GM18511 (cell line): ENCODE measurements around the gene LRRC14B.

Experiments used
- ATAC-seq: cut with Tn5 transposase; IDR thresholded peaks from one replicate; pipeline ENCODE4 v1.9.1; 2021; ENCODE audit warnings: mild to moderate bottlenecking, moderate library complexity; ENCODE audit not compliant: unreplicated experiment

LRRC14B gene

DNA sequence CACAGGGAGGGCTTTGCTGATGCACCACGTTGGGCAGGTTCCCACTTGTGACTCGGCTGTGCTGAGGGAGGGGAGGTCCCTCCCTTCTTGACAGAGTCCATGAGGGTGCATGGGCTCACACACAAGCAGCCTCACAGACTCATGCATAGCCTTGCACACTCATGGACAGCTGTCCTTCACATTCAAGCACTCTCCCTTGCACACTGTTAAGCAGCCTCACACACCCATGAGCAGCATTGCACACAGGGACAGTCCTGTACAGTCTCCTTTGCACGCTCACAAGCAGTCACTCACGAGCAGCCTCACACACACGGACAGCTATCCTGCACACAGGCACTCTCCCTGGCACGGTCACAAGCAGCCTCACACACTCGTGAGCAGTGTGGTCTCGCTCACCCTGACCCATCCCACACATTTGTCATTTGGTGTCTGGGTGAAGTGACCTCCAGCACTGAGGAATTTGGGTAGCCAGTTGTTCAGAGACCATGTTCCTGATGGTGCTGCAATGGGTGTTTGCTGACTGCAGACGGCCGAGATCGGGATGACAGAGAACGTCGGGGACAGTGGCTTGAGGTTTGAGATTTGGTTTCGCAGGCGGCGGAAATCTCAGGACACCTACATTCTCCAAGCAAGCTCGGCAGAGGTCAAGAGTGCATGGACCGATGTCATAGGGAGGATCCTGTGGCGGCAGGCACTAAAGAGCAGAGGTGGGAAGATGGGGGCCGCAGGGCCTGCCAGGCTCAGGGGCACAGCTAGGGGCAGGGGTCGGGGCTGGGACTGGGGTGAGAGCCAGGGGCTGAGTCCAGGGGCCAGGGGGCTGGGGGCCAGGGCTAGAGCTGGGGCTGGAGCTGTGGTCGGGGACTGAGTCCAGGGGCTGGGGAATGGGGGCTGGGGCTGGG, 17.7 kb upstream of the LRRC14B start:
- no peak for ATAC-seq

DNA sequence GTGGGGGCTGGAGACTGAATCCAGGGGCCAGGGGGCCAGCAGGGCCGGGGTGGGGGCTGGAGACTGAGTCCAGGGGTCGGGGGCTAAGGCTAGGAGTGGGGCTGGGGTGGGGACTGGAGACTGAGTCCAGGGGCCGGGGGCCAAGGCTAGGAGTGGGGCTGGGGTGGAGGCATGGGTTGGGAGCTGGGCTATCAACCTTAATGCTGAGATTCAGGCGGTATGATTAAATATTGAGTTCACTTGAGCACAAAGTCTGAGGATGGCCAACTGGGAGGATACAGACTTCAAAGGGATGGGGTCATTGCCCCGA, 17.0 kb upstream of the LRRC14B start:
- ATAC-seq, result no peak

DNA sequence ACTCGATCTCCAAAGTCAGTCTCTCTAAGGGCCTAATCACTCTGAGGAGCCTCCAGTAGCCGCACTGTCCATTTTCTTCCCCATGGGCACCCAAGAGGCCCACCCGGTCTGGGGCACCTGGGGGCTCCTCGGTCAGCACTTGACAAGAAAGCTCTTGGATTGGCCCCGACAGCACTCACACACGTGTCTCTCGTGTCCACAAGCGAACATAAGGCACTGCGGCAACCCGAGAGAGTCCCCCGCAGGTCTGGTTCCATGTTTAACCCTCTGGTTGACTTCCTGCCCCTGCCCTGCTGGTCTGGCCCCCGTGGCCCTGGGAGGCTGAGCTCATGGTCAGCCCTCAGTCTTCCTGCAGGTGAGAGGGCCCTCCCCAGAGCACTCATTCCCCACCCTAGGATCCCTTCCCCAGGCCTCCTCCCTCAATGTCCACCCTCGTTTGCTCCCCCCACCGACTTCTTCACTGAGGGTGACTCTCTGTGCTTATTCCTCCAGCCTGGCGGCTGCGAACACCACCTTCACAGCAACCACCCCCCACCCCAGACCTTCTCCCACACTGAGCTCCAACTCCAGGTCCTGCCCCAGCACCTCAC, 16.3 kb upstream of the LRRC14B start:
- no peak for ATAC-seq

DNA sequence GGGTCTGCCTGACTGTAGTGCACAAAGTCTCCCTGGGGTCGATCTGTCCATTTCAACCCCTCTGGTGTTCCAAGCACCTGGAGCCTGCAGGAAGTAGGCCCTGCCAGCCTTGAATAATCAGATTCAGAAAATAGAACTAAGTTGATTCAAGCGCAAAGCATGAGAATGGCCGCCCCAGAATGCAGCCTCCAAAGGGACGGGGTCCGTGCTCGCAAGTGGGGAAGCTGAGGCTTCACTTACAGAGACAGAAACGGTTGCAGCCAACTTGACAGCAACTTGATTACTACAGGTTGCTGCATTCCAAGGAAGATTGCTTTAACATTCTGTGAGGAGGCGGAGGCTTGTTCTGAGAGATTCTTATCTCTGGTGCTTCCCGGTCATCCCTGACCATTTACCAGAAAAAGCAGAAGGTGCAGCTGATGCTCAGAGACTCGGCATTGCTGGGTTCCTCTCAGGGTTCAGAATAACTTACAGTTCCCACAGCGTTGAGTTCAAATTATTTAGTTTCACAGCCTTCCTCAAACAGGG, 14.9 kb upstream of the LRRC14B start:
- ATAC-seq, result no peak

DNA sequence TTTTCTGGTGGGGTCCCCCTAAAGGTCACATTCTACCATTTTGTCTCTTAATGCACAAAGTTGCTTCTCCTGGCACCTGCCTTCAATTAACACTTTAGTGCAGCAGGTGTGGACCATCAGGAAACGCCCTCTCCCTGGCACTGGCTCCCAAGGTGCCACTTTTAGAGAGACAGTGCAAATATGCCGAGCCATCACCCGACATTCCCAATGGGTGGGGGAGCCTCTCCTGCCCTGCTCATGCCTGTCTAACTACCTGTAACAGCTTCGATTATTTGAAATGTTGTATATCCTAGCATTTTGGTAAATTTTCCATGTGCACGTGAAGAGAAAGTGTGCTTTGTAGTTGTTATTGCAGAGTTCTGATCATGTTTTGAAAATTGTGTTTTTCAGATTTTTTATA, 13.2 kb upstream of the LRRC14B start:
- no peak for ATAC-seq

DNA sequence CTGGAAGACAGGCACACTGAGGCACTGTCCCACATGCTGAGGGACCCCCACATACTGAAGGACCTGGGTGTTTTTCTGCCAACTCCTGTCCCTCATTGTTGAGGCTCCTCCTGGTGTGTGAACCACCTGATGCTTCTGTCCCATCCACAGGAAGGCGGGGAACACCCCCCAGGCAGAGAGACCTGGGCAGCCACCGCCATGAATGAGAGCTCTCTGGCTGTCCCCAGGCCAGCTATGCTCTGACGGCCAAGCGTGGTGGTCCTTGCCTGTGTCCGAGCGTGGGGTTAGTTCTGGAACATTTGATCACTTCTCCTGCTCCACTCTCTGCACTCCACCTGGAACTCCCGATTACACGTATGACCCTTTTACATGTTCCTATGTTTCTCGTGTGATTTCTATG, 11.9 kb upstream of the LRRC14B start:
- no peak for ATAC-seq

DNA sequence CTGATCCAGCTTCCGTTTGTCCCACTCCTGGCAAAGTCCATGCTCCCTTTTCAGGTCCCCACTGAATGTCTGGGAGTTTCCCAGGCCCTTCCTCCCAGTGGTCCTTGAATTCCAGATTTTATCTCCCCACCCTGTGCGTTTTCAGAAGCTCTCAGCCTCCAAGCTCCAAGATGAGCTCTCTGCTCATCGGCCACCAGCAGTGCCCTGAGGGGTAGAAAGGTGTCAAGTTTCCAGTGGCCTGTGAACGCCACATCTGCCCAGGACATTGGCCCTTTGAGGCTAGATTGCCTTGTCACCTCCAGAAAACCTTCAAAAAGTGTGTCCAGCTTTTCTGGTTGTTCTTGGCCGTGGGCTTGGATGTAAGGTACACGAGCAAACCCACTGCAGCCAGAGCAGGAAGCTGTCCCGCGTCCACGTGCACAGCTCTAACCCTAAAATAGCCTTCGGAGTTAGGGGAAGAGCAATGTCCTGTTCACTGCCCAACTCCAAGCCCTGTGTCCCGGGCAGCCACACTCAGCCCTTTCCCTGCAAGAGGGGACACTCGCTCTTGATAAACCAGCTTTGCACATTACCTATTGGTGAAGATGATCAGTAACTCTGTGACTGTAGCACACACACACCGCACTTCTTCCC, 10.9 kb upstream of the LRRC14B start:
- no peak for ATAC-seq

DNA sequence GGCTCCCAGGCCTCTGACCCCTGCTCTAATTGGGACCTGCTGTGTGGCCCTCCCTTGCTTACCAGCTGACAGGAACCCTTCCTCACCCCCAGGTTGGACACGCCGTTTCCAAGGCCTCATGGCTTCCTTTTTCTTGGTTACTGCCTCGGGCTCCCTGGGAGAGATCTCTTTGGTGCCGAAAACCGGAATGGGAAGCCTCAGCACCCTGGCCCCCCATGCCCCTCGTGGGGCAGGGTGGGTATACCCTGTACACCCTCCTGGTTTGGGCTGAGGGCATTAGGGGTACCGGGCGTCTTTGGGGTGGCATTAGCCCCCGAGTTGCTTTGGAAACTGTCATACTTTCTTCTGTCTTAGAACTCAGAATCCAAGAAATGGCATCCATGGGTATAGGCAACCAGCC, 10.1 kb upstream of the LRRC14B start:
- no peak for ATAC-seq

DNA sequence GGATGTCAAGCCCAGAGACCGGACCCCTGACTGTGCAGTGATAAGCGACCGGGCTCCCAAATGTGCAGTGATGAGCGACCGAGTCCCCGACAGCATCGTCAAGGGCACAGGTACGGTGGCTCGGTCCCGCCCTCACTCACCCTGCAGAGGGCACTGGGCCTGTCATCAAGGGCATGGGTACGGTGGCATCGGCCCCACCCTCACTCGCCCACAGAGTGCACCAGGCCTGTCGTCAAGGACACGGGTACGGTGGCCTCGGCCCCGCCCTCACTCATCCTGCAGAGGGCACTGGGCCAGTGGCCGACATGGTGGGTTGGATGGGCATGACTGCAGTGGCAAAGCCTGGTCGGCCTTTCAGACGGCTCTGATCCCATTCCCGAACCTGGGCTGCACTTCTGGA, 9.7 kb upstream of the LRRC14B start:
- no peak for ATAC-seq

DNA sequence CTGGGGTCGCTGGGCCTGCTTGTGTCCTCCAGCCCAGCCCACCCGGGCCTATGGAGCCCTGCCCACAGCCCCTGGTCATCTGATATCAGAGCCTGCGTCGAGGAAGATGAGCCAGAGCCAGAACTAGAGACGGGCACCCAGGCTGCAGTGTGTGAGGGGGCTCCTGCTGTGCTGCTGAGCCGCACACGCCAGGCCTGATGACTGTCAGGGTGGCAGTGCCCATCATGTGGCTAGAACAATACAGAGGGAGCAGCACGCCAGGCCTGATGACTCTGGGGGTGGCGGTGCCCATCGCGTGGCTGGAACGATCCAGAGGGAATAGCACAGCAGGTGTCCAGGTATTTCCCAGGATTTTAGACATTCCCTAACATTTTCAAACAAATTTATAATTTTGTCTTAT, 9.2 kb upstream of the LRRC14B start:
- no peak for ATAC-seq

DNA sequence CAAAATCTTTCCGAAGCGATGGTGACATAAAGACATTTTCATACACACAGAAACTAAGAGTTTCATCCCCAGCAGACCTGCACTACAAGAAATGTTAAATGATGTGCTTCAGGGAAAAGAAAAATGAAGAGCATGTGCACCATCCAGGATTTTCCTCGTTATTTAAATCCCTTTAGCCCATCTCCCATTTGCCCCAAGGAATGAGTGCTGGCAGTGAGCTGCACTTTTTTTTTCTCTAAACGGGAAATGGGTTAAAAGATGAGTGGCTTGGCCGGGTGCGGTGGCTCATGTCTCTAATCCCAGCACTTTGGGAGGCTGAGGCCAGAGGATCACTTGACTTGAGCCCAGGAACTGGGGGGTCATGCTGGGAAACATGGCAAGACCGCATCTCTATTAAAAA, 6.8 kb upstream of the LRRC14B start:
- no peak for ATAC-seq

DNA sequence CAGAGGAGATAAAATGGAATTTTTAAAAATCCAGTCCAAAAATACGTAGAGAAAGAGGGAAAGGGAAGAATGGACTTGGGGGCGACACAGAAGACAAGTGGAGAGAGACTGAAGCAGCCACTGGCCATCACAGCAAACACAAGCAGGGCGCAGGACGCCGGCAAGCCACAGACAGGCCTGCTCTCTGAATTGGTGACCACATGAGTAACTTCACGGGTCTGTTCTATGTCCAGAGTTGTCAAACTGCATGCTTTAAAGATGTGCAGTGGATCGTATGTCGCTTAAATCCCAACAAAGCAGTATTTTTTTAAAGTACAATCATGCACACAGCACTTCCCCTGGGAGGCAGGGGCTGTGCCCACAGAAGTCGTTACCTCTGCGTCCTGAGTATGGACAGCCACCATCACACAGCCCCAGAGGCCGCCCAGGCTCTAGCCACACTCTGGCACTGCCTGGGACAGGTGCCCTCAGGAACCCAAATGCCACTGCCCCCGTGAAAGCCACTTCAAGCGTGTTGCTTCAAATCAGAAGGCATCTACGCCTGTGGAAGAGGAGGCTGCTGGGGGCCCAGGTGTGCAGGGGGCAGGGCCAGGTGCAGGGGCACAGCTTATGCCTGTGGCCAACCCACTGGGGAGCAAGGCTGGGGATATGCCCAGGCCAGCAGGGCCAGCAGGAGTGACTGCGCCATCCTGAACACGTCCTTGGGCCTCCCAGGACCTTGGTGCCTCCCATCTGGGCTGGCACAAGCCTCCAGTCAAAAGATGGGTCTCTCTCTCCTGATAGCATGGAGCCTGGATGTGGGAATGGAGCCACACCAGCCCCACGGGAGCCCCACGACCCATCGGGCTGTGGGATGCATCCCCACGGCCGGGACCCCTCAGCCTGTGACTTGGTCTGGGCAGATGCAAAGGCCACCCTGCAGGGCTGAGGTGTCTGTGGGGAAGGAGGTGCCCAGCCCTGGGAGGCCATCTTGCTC, 5.9 kb upstream of the LRRC14B start:
- ATAC-seq, result no peak

DNA sequence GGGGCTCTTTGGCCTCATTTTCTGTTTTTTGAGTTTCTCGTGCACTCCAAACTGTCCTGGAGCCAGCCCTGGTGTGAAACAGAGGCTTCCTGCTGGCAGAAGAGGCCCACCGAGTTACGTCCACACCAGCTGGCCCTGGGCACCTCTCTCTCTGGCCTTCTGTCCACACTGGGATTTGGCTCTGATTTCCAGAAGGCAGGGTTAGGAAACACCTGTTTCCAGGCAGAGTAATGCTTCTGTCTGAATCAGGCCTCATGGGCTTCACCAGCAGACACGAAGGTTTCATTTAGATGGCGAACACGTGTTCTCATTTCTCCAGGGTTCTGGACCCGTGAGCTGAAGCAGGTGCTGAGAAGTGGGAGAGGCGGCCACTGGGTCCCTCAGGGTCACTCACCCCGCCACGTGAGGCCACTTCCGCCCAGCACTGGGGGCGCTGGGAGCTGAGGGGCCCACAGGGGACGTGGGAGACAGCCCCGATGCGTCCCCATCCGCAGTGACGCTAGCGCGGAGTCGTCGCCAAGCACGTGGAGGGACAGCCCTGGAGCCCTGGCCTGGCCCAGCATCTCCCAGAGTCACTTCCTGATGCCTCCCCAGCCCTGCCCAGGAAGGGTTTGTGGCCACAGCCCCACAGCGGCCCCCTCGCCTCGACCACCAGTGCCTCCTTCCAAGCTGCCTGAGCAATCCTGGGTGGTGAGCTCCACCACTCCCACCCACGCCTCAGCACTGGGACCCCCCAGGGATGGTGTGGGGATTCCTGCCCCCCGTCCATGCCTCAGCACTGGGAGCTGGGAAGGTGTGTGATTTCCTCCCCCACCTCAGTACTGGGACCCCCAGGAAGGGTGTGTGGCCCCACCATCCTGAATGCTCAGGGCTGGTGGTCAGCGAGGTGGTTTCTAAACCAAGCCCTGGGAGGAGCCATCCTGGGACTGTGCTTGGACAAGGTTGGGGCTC, 4.9 kb upstream of the LRRC14B start:
- ATAC-seq, result no peak

DNA sequence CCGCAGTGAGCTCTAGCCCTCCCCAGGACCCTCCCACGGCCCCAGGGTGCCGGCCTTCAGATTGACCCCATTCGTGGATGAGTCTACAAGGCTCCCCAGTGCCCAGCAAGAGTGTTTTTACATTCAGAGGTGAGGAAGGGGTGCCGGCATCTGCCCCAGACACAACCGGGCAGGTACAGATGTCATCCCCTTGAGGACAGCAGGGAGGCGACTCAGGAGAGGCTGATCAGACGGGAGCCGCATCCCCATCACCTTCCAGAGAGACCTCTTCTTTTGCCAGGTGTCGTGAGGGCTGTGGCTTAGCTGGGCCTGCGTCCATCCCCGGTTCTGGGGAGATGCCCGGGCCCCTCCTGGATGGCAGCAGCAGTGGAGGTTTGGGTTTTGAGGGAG, 4.3 kb upstream of the LRRC14B start:
- ATAC-seq, result no peak

DNA sequence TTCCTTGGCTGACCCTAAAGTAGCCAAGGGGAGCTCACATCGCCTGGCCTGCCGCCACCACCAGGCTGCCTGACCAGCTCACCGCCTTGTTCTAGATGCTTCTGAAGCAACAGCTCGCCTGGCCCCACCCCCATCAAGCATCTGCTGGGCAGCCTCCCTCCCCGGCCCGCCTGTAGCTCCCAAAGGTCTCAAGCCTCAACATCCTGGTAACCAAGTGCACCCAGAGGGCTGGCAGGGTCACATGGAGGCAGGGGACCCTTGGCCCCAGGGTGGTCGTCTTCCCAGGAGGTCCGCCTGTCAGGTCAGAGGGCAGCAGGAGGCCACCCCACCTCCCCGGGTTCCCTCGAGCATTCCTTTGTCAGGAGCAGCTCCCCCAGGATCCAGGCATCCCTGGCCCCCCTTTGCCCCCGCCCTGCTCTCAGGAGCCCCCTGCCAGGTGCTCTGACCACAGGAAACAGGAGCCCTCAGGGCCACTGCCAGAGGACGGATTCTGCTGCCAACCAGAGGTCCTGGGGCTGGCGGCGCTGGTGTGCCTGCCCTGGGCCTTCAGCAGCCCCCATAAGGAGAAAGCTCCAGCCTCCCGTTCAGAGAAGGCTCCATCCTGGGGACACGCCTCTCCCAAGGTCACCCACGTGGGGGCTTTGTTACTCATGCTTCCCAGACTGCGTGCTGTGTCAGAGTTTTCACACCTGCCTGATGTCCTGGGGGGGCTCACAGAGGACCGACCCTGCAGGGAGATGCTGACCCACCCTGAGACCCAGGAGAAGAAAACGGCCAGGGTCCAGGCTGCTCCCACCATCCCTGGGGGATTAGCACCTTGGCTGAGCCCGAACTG, 3.5 kb upstream of the LRRC14B start:
- no peak for ATAC-seq

DNA sequence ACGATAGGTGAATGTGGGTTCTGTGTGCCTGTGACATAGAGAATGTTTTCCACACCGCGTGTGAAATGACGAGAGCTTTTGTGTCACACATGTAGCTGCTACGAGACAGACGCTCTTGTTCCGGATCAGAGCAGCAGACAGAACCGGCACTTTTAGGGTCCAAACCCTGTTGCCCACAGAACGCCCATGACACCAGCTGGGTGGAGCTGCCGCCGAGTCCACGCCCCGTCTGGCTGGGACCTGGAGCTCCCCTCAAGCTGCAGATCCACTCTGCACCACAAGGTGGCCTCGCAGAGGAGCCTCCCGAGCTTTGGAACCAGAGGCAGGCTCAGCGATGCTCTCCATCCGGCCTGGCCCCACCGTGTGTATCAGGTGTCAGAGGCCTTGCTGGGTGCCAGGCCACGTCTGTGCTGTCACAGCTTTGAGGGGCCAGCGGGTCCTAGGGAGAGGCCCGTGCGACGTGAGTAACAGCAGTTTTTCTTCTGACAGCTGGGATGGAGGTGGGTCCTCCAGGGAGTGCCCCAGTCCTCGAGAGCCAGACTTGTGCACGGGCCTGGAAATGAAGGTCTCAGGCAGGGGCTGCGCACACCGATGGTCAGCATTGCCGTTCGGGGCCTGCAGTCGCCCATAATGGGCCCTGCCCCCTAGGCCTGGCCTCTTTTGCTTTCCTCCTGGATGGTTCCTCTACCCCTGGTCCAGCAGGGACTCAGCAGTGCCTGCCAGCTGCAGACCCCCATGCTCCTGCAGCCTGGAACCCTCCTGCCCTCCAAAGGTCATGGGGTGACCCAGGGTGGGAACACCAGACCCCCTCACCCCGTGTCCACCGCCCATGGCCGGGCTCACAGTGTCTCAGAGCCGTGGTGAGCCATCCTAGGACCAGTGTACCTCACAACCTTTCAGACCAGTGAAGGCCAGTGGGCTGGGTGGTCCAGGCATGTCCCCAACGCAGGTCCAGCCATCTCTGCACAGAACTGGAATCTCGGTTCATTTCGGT, 2.5 kb upstream of the LRRC14B start:
- peak; percentile 74 for ATAC-seq

DNA sequence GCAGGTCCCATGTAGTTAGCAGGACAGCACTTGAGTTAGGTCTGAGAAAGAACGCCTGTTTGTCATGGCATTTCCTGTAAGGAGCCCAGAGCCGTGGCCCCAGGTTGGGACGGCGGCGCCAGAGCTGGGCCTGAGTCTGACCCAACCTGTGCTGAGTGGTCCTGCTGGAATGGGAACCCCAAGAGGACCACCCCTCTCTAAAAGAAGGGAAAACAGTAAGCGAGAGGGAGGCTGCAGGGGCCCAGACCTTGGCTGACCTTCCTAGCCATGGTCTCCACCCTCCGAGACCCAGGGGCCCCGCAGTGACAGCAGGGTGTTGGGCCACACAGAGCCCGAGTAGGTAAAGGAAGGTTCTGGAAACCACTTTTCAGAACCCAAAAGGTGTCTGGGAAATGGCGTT, 1.8 kb upstream of the LRRC14B start:
- ATAC-seq, result no peak

DNA sequence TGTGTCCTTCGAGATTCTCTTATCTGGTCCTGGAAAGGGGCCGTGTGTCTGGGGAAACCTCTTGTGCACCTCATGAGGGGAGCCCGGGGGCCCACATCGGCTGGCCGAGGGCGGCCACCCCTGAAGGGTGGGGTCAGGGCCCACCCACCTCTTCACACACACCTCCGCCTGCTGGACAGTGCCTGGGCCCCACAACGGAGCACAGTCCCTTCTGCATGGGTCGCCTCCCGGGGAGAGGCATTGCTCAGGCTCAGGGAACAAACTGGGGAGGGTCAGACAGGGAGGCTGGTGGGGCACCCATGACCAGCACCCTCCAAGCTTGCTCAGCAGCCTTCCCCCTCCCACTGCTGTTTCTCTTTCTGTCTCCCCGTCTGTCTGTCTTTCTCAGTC, 1.3 kb upstream of the LRRC14B start:
- ATAC-seq, result no peak
